H9 (cell line): ENCODE data around the gene USP53. TPM values are rescaled to one million over a fixed set of nuclear protein-coding genes. Genes with fewer than 3 reads are reported as not detected.

Experiments used
- DNase-seq: peaks from one replicate; pipeline ENCODE4 v3.0.0-alpha.2; 2017
- H2AFZ ChIP-seq: one replicate; pipeline ENCODE4 v1.6.1; 2013; ENCODE audit warnings: mild to moderate bottlenecking, low read length, control low read depth, moderate library complexity
- H2AK5ac ChIP-seq: 2 replicates; pipeline ENCODE4 v1.6.1; 2013; ENCODE audit warnings: low read length, control low read depth, mixed read lengths; ENCODE audit not compliant: insufficient read length
- H2BK120ac ChIP-seq: one replicate; pipeline ENCODE4 v1.6.1; 2013; ENCODE audit warnings: low read depth, mild to moderate bottlenecking, low read length, control low read depth, inconsistent platforms; ENCODE audit not compliant: poor library complexity, severe bottlenecking
- H2BK12ac ChIP-seq: 2 replicates; pipeline ENCODE4 v1.6.1; 2013; ENCODE audit warnings: low read length, control low read depth, mixed read lengths, low read depth; ENCODE audit not compliant: insufficient read length
- H2BK15ac ChIP-seq: 2 replicates; pipeline ENCODE4 v1.6.1; 2013; ENCODE audit warnings: low read depth, low read length, control low read depth
- H2BK20ac ChIP-seq: one replicate; pipeline ENCODE4 v1.6.1; 2013; ENCODE audit warnings: low read depth, mild to moderate bottlenecking, low read length, control low read depth, inconsistent platforms; ENCODE audit not compliant: poor library complexity, severe bottlenecking
- H2BK5ac ChIP-seq: 2 replicates; pipeline ENCODE4 v1.6.1; 2013; ENCODE audit warnings: low read length, control low read depth, mixed read lengths; ENCODE audit not compliant: insufficient read length
- H3K14ac ChIP-seq: 2 replicates; pipeline ENCODE4 v1.6.1; 2013; ENCODE audit warnings: low read length, control low read depth; ENCODE audit not compliant: insufficient read depth
- H3K18ac ChIP-seq: 2 replicates; pipeline ENCODE4 v1.6.1; 2013; ENCODE audit warnings: low read depth, mild to moderate bottlenecking, mixed read lengths, low read length, control low read depth; ENCODE audit not compliant: insufficient read length
- H3K23ac ChIP-seq: 2 replicates; pipeline ENCODE4 v1.6.1; 2013; ENCODE audit warnings: low read length, control low read depth, mixed read lengths, low read depth; ENCODE audit not compliant: insufficient read length
- H3K23me2 ChIP-seq: 2 replicates; pipeline ENCODE4 v1.6.1; 2013; ENCODE audit warnings: low read depth, mild to moderate bottlenecking, mixed read lengths, low read length, control low read depth; ENCODE audit not compliant: insufficient read length, poor library complexity, severe bottlenecking
- H3K27ac ChIP-seq: 2 replicates; pipeline ENCODE4 v1.5.1; 2013; ENCODE audit warnings: low read length, control low read depth, mixed read lengths, low read depth; ENCODE audit not compliant: insufficient read length
- H3K27me3 ChIP-seq: 2 replicates; pipeline ENCODE4 v1.6.1; 2013; ENCODE audit warnings: low read length, control low read depth, inconsistent platforms; ENCODE audit not compliant: insufficient read depth
- H3K4ac ChIP-seq: 2 replicates; pipeline ENCODE4 v1.6.1; 2013; ENCODE audit warnings: low read depth, mild to moderate bottlenecking, control low read depth, inconsistent platforms, low read length, moderate library complexity
- H3K4me1 ChIP-seq: 2 replicates; pipeline ENCODE4 v1.6.1; 2013; ENCODE audit warnings: low read length, control low read depth, inconsistent platforms; ENCODE audit not compliant: insufficient read depth
- H3K4me2 ChIP-seq: 2 replicates; pipeline ENCODE4 v1.6.1; 2013; ENCODE audit warnings: low read length, control low read depth, mixed read lengths; ENCODE audit not compliant: insufficient read length, insufficient read depth
- H3K56ac ChIP-seq: 2 replicates; pipeline ENCODE4 v1.6.1; 2013; ENCODE audit warnings: low read depth, mild to moderate bottlenecking, mixed read lengths, low read length, control low read depth; ENCODE audit not compliant: insufficient read length
- H3K79me1 ChIP-seq: 2 replicates; pipeline ENCODE4 v1.6.1; 2013; ENCODE audit warnings: low read depth, mild to moderate bottlenecking, moderate library complexity, low read length, control low read depth, inconsistent platforms; ENCODE audit not compliant: insufficient read depth, poor library complexity, severe bottlenecking
- H3K79me2 ChIP-seq: 2 replicates; pipeline ENCODE4 v1.6.1; 2013; ENCODE audit warnings: low read length, control low read depth, inconsistent platforms; ENCODE audit not compliant: insufficient read depth
- H3K9ac ChIP-seq: 2 replicates; pipeline ENCODE4 v1.6.1; 2013; ENCODE audit warnings: low read length, control low read depth, mixed read lengths; ENCODE audit not compliant: insufficient read length; ENCODE audit errors: extremely low read depth
- H3K9me3 ChIP-seq: one replicate; pipeline ENCODE4 v1.6.1; 2013; ENCODE audit warnings: low read depth, low read length, inconsistent platforms; ENCODE audit not compliant: control insufficient read depth
- H3T11ph ChIP-seq: one replicate; pipeline ENCODE4 v1.6.1; 2013; ENCODE audit warnings: mild to moderate bottlenecking, low read length, control low read depth, inconsistent platforms
- H4K20me1 ChIP-seq: one replicate; pipeline ENCODE4 v1.6.1; 2013; ENCODE audit not compliant: control insufficient read depth, insufficient read length, insufficient read depth
- H4K5ac ChIP-seq: 2 replicates; pipeline ENCODE4 v1.6.1; 2013; ENCODE audit warnings: low read depth, mild to moderate bottlenecking, mixed read lengths, low read length, control low read depth; ENCODE audit not compliant: insufficient read length
- H4K8ac ChIP-seq: replicated peaks from 2 replicates; pipeline ENCODE4 v1.6.1; 2013; ENCODE audit warnings: low read length, control low read depth, mixed read lengths, low read depth; ENCODE audit not compliant: insufficient read length
- H4K91ac ChIP-seq: 2 replicates; pipeline ENCODE4 v1.6.1; 2013; ENCODE audit warnings: low read depth, mild to moderate bottlenecking, moderate library complexity, mixed read lengths, low read length, control low read depth; ENCODE audit not compliant: insufficient read length
- H3K27ac Mint-ChIP-seq, 3 experiments: 2 replicates in 2 of 3; 3 replicates in 1 of 3; pipeline ENCODE4 v1.8.0; 2020 to 2021; ENCODE audit warnings: mixed read lengths in 3 of 3, mild to moderate bottlenecking in 1 of 3, moderate library complexity in 1 of 3
- H3K27me3 Mint-ChIP-seq: 2 replicates; pipeline ENCODE4 v1.8.0; 2021; ENCODE audit warnings: low read depth, mild to moderate bottlenecking, moderate library complexity, mixed read lengths
- H3K36me3 Mint-ChIP-seq, 3 experiments: 2 replicates in 2 of 3; 3 replicates in 1 of 3; pipeline ENCODE4 v1.8.0; 2020 to 2021; ENCODE audit warnings: low read depth in 3 of 3, mixed read lengths in 3 of 3; ENCODE audit not compliant: insufficient read depth in 1 of 3
- H3K4me1 Mint-ChIP-seq, 2 experiments: 2 replicates each; pipeline ENCODE4 v1.8.0; 2020; ENCODE audit warnings: mixed read lengths in 2 of 2
- H3K4me3 Mint-ChIP-seq, 2 experiments: 2 replicates in 1 of 2; 3 replicates in 1 of 2; pipeline ENCODE4 v1.8.0; 2020 to 2021; ENCODE audit warnings: mild to moderate bottlenecking in 2 of 2, mixed read lengths in 2 of 2, moderate library complexity in 1 of 2
- H3K9me3 Mint-ChIP-seq, 2 experiments: 2 replicates in 1 of 2; 3 replicates in 1 of 2; pipeline ENCODE4 v1.8.0; 2020; ENCODE audit warnings: mild to moderate bottlenecking in 2 of 2, mixed read lengths in 2 of 2, moderate library complexity in 1 of 2
- WGBS: extraction: QIAGEN DNeasy Blood & Tissue Kit; methylation state at CpG from one replicate; pipeline ENCODE4 v1.1.7; 2013; ENCODE audit warnings: missing lambda C conversion rate, low lambda C conversion rate, mixed read lengths; ENCODE audit not compliant: insufficient read length; ENCODE audit errors: extremely low coverage; 5-methylcytosine and 5-hydroxymethylcytosine counted together
- total RNA-seq: library from RNA; stranded (reverse); gene quantifications from 2 replicates; pipeline ENCODE4 v1.2.1, GENCODE V29; 2021
- TF ChIP-seq, protein P1 (sequence below): fragments of 200-600 bp; sonication (generic); conservative IDR thresholded peaks from 3 replicates; pipeline ENCODE4 v1.8.0; 2021; ENCODE audit warnings: antibody characterized with exemption, mild to moderate bottlenecking

USP53 gene
- total RNA-seq, 1 experiment from 2014 or later: 18.4 TPM

DNA sequence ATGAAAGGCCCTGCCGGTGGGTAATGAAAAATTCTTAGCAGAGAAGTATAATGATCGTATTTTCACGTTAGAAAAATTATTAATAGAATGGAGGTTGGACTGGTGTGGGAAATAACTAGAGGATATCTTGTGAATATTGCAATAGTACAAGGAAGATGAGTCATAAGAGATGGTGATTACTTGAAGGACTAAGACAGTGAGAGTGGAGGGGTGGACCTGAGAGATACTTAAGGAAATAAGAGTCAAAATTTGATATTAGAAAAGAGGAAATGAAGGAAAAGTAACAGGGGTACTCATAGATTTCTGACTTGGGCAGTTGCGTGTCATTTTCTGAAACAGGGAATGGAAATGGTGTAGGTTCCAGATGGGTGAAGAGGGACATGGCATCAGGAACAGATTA is 1.7 kb upstream of the USP53 start:
- H2BK12ac ChIP-seq: no peak overlapping the region
- TF ChIP-seq, protein P1, sequence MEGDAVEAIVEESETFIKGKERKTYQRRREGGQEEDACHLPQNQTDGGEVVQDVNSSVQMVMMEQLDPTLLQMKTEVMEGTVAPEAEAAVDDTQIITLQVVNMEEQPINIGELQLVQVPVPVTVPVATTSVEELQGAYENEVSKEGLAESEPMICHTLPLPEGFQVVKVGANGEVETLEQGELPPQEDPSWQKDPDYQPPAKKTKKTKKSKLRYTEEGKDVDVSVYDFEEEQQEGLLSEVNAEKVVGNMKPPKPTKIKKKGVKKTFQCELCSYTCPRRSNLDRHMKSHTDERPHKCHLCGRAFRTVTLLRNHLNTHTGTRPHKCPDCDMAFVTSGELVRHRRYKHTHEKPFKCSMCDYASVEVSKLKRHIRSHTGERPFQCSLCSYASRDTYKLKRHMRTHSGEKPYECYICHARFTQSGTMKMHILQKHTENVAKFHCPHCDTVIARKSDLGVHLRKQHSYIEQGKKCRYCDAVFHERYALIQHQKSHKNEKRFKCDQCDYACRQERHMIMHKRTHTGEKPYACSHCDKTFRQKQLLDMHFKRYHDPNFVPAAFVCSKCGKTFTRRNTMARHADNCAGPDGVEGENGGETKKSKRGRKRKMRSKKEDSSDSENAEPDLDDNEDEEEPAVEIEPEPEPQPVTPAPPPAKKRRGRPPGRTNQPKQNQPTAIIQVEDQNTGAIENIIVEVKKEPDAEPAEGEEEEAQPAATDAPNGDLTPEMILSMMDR: no peak
- no peak overlapping the region for H4K91ac ChIP-seq
- no peaks in the 10 kb centered on the region for H3K9me3 ChIP-seq
- Mint-ChIP-seq H3K27me3 (peaks cover 4% of the 10 kb centered on the region), H3K27ac (no peak overlapping the region), H3K4me1 (peaks cover 27 to 30% of the 10 kb centered on the region in 2 experiments), H3K4me3 (peak overlapping the region; percentile 82 to 93), H3K9me3 (peaks cover 0 to 3% of the 10 kb centered on the region in 2 experiments; a peak in 1 of 5 replicates), H3K36me3 (no peaks in the 10 kb centered on the region; a peak in 1 of 7 replicates)
- H4K20me1 ChIP-seq: no peaks in the 10 kb centered on the region
- H2BK5ac ChIP-seq: no peak overlapping the region
- H2BK20ac ChIP-seq: no peak overlapping the region
- peak overlapping the region; percentile 100 for H3K9ac ChIP-seq
- peaks cover 7% of the 10 kb centered on the region for H3K23me2 ChIP-seq
- H2BK120ac ChIP-seq: no peak overlapping the region
- H3K4me1 ChIP-seq: 0 out of 2 replicates have a peak, but pooled peaks cover 2% of the 10 kb centered on the region
- no peak overlapping the region for H3K27ac ChIP-seq
- H4K5ac ChIP-seq: no peak overlapping the region
- H2BK15ac ChIP-seq: no peak overlapping the region
- H2AK5ac ChIP-seq: no peak overlapping the region
- no peak overlapping the region for H3K18ac ChIP-seq
- no peak overlapping the region for H3K4ac ChIP-seq
- H3T11ph ChIP-seq: no peak overlapping the region
- no peak overlapping the region for H3K23ac ChIP-seq
- no peaks in the 10 kb centered on the region for H3K79me1 ChIP-seq
- H3K14ac ChIP-seq: no peak overlapping the region
- H3K27me3 ChIP-seq: no peaks in the 10 kb centered on the region
- WGBS: 100% methylated on average over 2 of the region's 4 CpGs
- H4K8ac ChIP-seq: no peak overlapping the region
- H3K4me2 ChIP-seq: peak overlapping the region; percentile 94
- H3K79me2 ChIP-seq: no peaks in the 10 kb centered on the region
- no peak for DNase-seq
- H3K56ac ChIP-seq: no peak overlapping the region
- no peak overlapping the region for H2AFZ ChIP-seq
